ENCODE results near the gene CD69. TPM values are rescaled to one million over a fixed set of nuclear protein-coding genes. Genes with fewer than 3 reads are reported as not detected.

The CD69 gene
- total and polyA plus RNA-seq, 2 donors (not counting 1 experiment from before 2014, with no cell fraction given), result 45.1 to 997 TPM

- TF ChIP-seq, protein P1, sequence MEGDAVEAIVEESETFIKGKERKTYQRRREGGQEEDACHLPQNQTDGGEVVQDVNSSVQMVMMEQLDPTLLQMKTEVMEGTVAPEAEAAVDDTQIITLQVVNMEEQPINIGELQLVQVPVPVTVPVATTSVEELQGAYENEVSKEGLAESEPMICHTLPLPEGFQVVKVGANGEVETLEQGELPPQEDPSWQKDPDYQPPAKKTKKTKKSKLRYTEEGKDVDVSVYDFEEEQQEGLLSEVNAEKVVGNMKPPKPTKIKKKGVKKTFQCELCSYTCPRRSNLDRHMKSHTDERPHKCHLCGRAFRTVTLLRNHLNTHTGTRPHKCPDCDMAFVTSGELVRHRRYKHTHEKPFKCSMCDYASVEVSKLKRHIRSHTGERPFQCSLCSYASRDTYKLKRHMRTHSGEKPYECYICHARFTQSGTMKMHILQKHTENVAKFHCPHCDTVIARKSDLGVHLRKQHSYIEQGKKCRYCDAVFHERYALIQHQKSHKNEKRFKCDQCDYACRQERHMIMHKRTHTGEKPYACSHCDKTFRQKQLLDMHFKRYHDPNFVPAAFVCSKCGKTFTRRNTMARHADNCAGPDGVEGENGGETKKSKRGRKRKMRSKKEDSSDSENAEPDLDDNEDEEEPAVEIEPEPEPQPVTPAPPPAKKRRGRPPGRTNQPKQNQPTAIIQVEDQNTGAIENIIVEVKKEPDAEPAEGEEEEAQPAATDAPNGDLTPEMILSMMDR (IDR thresholded peaks at IDR 0.05), result no peak
- no peak for TF ChIP-seq EZH2 (IDR thresholded peaks at IDR 0.05; ENCODE audit: borderline replicate concordance, insufficient read depth, low read depth, low read length, poor library complexity, severe bottlenecking)
- CTCF ChIA-PET, result interaction anchor here (0.7 to 21.1 kb wide), 6 partner anchors 11 to 120 kb away, joined by 3 to 629 read pairs (median 3); no protein-coding TSS in a partner anchor
- Mint-ChIP-seq H3K27me3 (no peaks in the 10 kb centered on the region), H3K4me3 (peak overlapping the region; percentile 53), H3K27ac (no peak overlapping the region), H3K4me1 (peaks cover 57% of the 10 kb centered on the region), H3K9me3 (ENCODE audit: insufficient read depth) (no peaks in the 10 kb centered on the region)
- Histone ChIP-seq H3K9me3 (ENCODE audit: control extremely low read depth in 1 of 3, control insufficient read depth in 2 of 3, insufficient read depth in 1 of 3, low read length in 2 of 3) (no peaks in the 10 kb centered on the region), H3K27ac (ENCODE audit: low read length in 2 of 2) (no peak overlapping the region), H4K20me1 (ENCODE audit: control insufficient read depth, insufficient read depth, low read length, poor library complexity, severe bottlenecking) (peaks cover 56% of the 10 kb centered on the region), H3K4me1 (ENCODE audit: control insufficient read depth in 2 of 2, insufficient read depth in 2 of 2, low read length in 2 of 2) (peaks cover 22 to 33% of the 10 kb centered on the region in 2 donors), H3K4me3 (ENCODE audit: control extremely low read depth in 1 of 5, extremely low read depth in 1 of 5, insufficient read depth in 1 of 5, low read depth in 2 of 5, low read length in 4 of 5) (no peak overlapping the region), H3K79me2 (ENCODE audit: control insufficient read depth, insufficient read depth, low read length) (peaks cover 57% of the 10 kb centered on the region), H3K36me3 (replicated peaks in 1 of 2; ENCODE audit: control extremely low read depth in 1 of 2, control insufficient read depth in 1 of 2, extremely low read depth in 1 of 2, insufficient read depth in 2 of 2, low read length in 1 of 2) (peaks cover 22 to 45% of the 10 kb centered on the region in 2 experiments), H3K9ac (ENCODE audit: low read length) (no peak overlapping the region), H3K27me3 (replicated peaks in 1 of 4; ENCODE audit: control extremely low read depth in 1 of 4, control insufficient read depth in 3 of 4, insufficient read depth in 4 of 4, low read length in 3 of 4) (no peaks in the 10 kb centered on the region), H3K4me2 (replicated peaks; ENCODE audit: low read depth, low read length, poor library complexity, severe bottlenecking) (no peak overlapping the region), H2AFZ (ENCODE audit: insufficient read depth, low read depth, low read length, poor library complexity, severe bottlenecking) (no peak overlapping the region)
- ATAC-seq (ENCODE audit: low read depth), result no peak
- intact Hi-C loops (cut with micrococcal nuclease), result no loop called here
- no CpG with 5 or more reads among the region's 2 CpGs for WGBS (ENCODE audit: insufficient coverage)
- POLR2A ChIA-PET, result no interaction called here
- DNase-seq, result no peak
Measured at GRCh38 chr12:9756170-9756569, 4.5 kb downstream of the CD69 start.

GRCh38 chr12:9755567-9755966 lies 5.1 kb downstream of the CD69 start:
- no peak for DNase-seq
- WGBS (ENCODE audit: insufficient coverage), result no CpG with 5 or more reads among the region's 2 CpGs
- Histone ChIP-seq H3K4me3 (ENCODE audit: control extremely low read depth in 1 of 5, extremely low read depth in 1 of 5, insufficient read depth in 1 of 5, low read depth in 2 of 5, low read length in 4 of 5) (no peak overlapping the region), H2AFZ (ENCODE audit: insufficient read depth, low read depth, low read length, poor library complexity, severe bottlenecking) (no peak overlapping the region), H3K36me3 (replicated peaks in 1 of 2; ENCODE audit: control extremely low read depth in 1 of 2, control insufficient read depth in 1 of 2, extremely low read depth in 1 of 2, insufficient read depth in 2 of 2, low read length in 1 of 2) (peaks cover 22 to 45% of the 10 kb centered on the region in 2 experiments), H3K9ac (ENCODE audit: low read length) (no peak overlapping the region), H3K4me1 (ENCODE audit: control insufficient read depth in 2 of 2, insufficient read depth in 2 of 2, low read length in 2 of 2) (peaks cover 24 to 31% of the 10 kb centered on the region in 2 donors), H3K4me2 (replicated peaks; ENCODE audit: low read depth, low read length, poor library complexity, severe bottlenecking) (no peak overlapping the region), H3K27me3 (replicated peaks in 1 of 4; ENCODE audit: control extremely low read depth in 1 of 4, control insufficient read depth in 3 of 4, insufficient read depth in 4 of 4, low read length in 3 of 4) (no peaks in the 10 kb centered on the region), H3K27ac (ENCODE audit: low read length in 2 of 2) (no peak overlapping the region), H4K20me1 (ENCODE audit: control insufficient read depth, insufficient read depth, low read length, poor library complexity, severe bottlenecking) (peaks cover 56% of the 10 kb centered on the region), H3K79me2 (ENCODE audit: control insufficient read depth, insufficient read depth, low read length) (peaks cover 56% of the 10 kb centered on the region), H3K9me3 (ENCODE audit: control extremely low read depth in 1 of 3, control insufficient read depth in 2 of 3, insufficient read depth in 1 of 3, low read length in 2 of 3) (no peaks in the 10 kb centered on the region)
- H3K4me1 Mint-ChIP-seq, result peaks cover 55% of the 10 kb centered on the region
- no peaks in the 10 kb centered on the region for H3K27me3 Mint-ChIP-seq
- TF ChIP-seq EZH2 (IDR thresholded peaks at IDR 0.05; ENCODE audit: borderline replicate concordance, insufficient read depth, low read depth, low read length, poor library complexity, severe bottlenecking), result no peak
- TF ChIP-seq, protein P1 (IDR thresholded peaks at IDR 0.05), result no peak
- intact Hi-C loops (cut with micrococcal nuclease), result no loop called here
- H3K4me3 Mint-ChIP-seq, result no peak overlapping the region
- no peaks in the 10 kb centered on the region for H3K9me3 Mint-ChIP-seq (ENCODE audit: insufficient read depth)
- CTCF ChIA-PET, result interaction anchor here (0.7 to 21.1 kb wide), 7 partner anchors 10 to 119 kb away, joined by 3 to 629 read pairs (median 3); no protein-coding TSS in a partner anchor
- POLR2A ChIA-PET, result no interaction called here
- H3K27ac Mint-ChIP-seq, result peak overlapping the region; percentile 41
- ATAC-seq (ENCODE audit: low read depth), result no peak
